H4 (cell line): ENCODE data around the gene DYNLT5. TPM values are rescaled to one million over a fixed set of nuclear protein-coding genes. Genes with fewer than 3 reads are reported as not detected.
"Not testable (repeated sequence)": the region's sequence is repeated elsewhere in the genome, so short reads cannot be mapped to it uniquely, and the experiment has no call there.

Experiments
- DNase-seq: peaks from one replicate; pipeline ENCODE4 v3.0.0-alpha.2; 2015; ENCODE audit warnings: low spot score
- total RNA-seq: library from RNA; depleted of rRNA; stranded (reverse); fragments of >200 nt; shearing (Covaris generic); gene quantifications from 2 replicates; pipeline ENCODE4 v1.2.3, GENCODE V29; 2014; rRNA removed

Gene DYNLT5
- total RNA-seq, 1 experiment from 2014 or later: not detected

DNA sequence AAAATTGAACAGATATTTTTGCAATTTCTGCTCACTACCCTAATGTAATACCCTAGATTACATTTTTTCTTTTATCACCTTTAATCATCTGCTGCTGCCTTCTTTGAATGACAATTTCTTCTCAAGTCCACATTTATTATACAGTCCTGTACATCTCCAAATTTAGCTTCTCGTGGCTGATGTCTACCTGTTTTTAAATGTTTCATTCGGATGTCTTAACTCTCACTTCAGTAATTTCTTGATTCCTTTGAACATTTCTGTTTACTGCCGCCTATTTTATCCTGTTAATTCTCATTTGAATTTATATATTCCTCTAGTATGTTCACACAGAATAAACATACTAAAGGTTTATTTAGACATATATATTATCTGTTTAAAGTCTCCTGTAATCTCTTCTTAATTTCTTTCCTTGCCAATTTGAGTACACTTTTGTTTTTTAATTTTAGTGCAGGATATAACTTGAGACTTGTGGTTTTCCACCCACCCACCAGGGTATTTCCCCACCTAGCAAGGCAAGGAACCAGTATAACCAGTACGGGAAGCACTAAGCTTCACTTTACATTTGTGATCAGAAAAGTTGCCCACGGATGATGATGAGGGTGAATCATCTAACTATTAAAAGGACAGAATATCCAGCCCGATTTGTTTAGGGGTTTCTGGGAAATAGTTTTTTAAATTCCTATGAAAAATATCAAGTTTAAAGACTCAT, 36.1 kb downstream of the DYNLT5 start:
- DNase-seq: no peak

DNA sequence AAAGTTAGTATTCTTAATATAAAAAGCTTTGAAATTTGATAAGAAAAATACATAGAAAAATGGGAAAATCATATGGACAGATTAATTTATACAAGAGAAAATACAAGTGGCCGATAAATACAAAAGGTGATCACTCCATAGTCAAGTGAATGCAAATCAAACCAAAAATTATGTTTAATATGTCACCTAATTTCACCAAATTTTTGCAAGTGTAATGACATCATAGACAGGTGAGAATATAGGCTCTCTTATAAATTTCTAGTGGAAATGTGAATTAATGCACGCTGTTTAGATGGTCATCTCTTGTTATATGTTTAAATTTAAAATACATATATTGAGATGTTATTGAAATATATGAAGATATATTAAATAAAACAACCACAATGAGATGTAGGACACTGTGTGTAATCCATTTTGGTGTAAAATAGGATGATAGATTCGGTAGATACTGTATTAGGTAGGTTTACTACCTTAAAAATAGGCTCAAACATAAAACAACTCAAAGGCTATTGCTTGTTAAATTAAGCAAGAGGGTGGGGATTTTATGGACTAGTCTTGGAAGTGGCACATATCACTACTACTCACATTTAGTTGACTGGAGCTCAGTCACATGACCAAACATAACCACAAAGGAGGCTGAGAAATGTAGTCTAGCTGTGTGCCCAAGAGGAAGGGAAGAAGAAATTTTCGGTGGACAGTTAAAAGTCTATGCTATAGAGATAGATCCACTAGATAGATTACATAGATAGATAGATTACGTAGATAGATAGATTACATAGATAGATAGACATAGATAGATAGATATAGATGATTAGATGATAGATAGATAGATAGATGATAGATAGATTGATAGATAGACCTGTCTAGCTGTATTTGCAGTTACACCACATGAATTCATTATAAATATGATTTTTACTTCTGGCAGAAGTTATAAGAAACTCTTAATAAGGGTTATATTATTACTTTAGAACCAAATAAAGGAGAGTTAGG, 39.7 kb downstream of the DYNLT5 start:
- no peak for DNase-seq

DNA sequence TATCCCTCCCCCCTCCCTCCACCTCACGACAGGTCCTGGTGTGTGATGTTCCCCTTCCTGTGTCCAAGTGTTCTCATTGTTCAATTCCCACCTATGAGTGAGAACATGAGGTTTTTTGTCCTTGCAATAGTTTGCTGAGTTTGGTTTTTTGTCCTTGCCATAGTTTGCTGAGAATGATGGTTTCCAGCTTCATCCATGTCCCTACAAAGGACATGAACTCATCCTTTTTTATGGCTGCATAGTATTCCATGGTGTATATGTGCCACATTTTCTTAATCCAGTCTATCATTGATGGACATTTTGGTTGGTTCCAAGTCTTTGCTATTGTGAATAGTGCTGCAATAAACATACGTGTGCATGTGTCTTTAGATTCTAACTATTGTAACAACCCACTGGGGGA, 43.6 kb downstream of the DYNLT5 start:
- DNase-seq: not testable (repeated sequence)

DNA sequence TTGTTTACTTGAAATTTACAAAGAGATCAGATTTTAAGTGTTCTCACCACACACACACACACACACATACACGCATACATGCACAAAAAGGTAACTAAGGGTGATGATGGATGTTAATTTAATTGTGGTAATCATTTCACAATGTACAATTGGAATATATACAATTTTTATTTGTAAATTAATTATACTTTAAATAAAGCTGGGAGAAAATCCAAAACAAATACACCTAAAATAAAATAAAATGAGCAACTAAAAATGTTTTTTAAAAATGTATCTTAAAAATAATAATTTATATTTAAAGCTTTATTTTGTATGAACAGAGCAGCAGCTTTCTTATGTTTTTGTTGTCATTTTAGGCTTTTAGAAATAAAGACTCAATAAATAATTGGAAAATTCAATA, 57.0 kb downstream of the DYNLT5 start:
- no peak for DNase-seq

DNA sequence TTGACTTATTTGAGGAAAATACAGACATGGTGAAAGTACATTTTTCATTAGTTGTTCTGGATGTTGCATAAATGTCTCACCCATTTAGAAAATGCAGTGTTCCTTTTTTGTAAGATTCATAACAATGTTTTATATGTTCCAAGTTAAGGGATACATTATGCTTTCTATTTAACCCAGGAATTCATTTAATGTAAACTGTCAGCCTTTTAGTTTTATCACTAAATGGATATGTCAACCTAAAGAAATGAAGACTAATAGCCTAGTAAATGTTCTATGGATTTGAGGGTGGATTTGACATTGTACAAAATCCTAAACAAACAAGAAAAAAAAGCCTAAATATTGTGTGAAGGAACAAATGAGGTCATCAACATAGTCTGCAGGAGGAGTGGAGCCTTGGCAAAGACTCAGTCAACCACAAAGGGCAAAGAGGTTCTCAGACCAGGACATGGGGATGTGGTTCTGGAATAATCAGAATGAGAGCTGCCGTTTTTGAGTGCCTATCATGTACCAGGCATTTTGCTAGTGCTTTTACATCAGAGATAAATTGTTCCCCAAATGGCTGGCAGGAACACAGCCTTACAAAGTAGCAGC, 57.6 kb downstream of the DYNLT5 start:
- DNase-seq: peak; percentile 44

DNA sequence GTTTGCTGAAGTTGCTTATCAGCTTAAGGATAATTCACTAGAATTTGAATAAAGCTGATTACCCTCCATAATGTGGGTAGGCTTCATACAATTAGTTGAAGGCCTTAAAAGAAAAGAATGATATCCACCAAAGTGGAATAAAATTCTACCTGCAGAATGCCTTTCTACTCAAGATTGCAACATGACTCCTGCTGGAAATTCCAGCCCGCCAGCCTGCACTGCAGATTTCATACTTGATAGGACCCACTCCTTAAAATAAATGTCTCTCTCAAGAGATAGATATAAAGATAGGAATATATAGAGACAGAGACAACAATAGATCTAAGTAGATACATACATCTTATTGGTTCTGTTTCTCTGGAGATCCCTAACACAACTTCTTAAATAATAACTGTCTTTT, 72.5 kb downstream of the DYNLT5 start:
- DNase-seq: no peak

Other genes starting within 250 kb of the DYNLT5 start
- gene SGIP1, start 218.3 kb upstream of the DYNLT5 start, total RNA-seq: 0.51 and 1.1 TPM in 2 replicates
- gene INSL5, start 48.8 kb downstream of the DYNLT5 start, total RNA-seq: not detected in 2 replicates
- 0.31 and 0.89 TPM in 2 replicates for gene DNAI4, start 172.4 kb downstream of the DYNLT5 start, total RNA-seq
- gene MIER1, start 172.5 kb downstream of the DYNLT5 start, total RNA-seq: 17.6 and 25.4 TPM in 2 replicates